Ovary (tissue), 9 donors: ENCODE measurements around the gene DIAPH1. TPM values are rescaled to one million over a fixed set of nuclear protein-coding genes. Genes with fewer than 3 reads are reported as not detected.

Experiments used
- DNase-seq, 5 donors: peaks; one replicate each; pipeline ENCODE4 v3.0.0-alpha.2; 2019 to 2020
- H3K27ac ChIP-seq, 2 donors: fragments of 200-600 bp; one replicate each; pipeline versions ENCODE4 v1.5.1 to v1.8.0; 2019 to 2022
- H3K27me3 ChIP-seq: fragments of 200-600 bp; one replicate; pipeline ENCODE4 v1.8.0; 2022
- H3K36me3 ChIP-seq: fragments of 200-600 bp; sonication (generic); one replicate; pipeline ENCODE4 v1.5.1; 2019
- H3K4me1 ChIP-seq: one replicate; pipeline ENCODE4 v1.8.1; 2013; ENCODE audit warnings: mild to moderate bottlenecking, moderate library complexity; ENCODE audit not compliant: insufficient read depth
- H3K4me3 ChIP-seq: fragments of 200-600 bp; sonication (generic); one replicate; pipeline ENCODE4 v1.5.1; 2017
- H3K9me3 ChIP-seq, 2 donors: fragments of 200-600 bp in 1 of 2; sonication (generic) in 1 of 2; one replicate each; pipeline versions ENCODE4 v1.5.1 to v1.8.1; 2013 to 2019; ENCODE audit warnings: mild to moderate bottlenecking in 1 of 2, moderate library complexity in 1 of 2
- CTCF ChIP-seq, 3 donors: fragments of 450-650 bp in 2 of 3; fragments of 200-600 bp in 1 of 3; IDR thresholded peaks; one replicate each; pipeline versions ENCODE4 v1.5.1 to v1.8.0; 2016 to 2022; ENCODE audit warnings: antibody characterized with exemption in 3 of 3, mild to moderate bottlenecking in 1 of 3
- EP300 ChIP-seq: sonication (generic); formaldehyde crosslinking; IDR thresholded peaks from one replicate; pipeline ENCODE4 v1.6.1; 2017; ENCODE audit warnings: antibody characterized with exemption
- POLR2A ChIP-seq: fragments of 450-650 bp; IDR thresholded peaks from one replicate; pipeline ENCODE4 v1.6.1; 2017; ENCODE audit warnings: antibody characterized with exemption, mild to moderate bottlenecking, moderate library complexity
- WGBS, 3 donors: extraction: QIAGEN DNeasy Blood & Tissue Kit in 1 of 3; methylation state at CpG; one replicate each; pipeline versions ENCODE4 v1.1.5 to v1.1.7; 2013 to 2017; 5-methylcytosine and 5-hydroxymethylcytosine counted together
- intact Hi-C, 4 donors: fragments of 100-400 bp; cut with DNase I; formaldehyde crosslinking; loops; one replicate each; pipeline versions ENCODE4 v1.11.0 to v1.15.1; 2022 to 2023
- polyA plus RNA-seq, 2 donors: library from polyadenylated mRNA; stranded (reverse); fragments of 200-250 nt in 1 of 2; fragments of 350-450 nt in 1 of 2; fragmentation: Illumina TruSeq in 1 of 2; extraction: RNeasy Lipid Tissue Mini Kit (QIAGEN cat#74804) in 1 of 2; gene quantifications; one replicate each; pipeline ENCODE4 v1.2.3, GENCODE V29; 2013 to 2014
- total RNA-seq, 7 donors: library from RNA; depleted of rRNA in 2 of 7; stranded (reverse); fragments of >200 nt in 2 of 7; fragmentation: NEBNext Ultra II Directional in 3 of 7; extraction: Animal tissue kit (Norgen Biotek cat#: 25700) in 3 of 7; gene quantifications; one replicate each; pipeline versions ENCODE4 v1.1.0 to v1.2.4, GENCODE V29; 2016 to 2023
- donor health status: DM: no; HTN: no; CAD: no; lungs with moderate emphysema.
- donor health status: DM: no; HTN: no; CAD: no.
- donor health status: Bipolar disorder and iron deficiency.
- donor health status: DM: yes; HTN: yes; CAD: no.
- donor health status: DM: no; HTN: no; CAD: no.
- donor health status: DM: yes; HTN: yes; CAD: no.

Gene DIAPH1
- total and polyA plus RNA-seq, 9 donors, result 21.2 to 51.0 (median 44.0) TPM

GRCh38 chr5:141527426-141527825, 91.4 kb downstream of the DIAPH1 start:
- 38 to 52% (median 47%) methylated on average over 1 of the region's 1 CpG for WGBS, 3 donors
- Histone ChIP-seq H3K9me3 (no peaks in the 10 kb centered on the region), H3K4me3 (no peak overlapping the region), H3K27me3 (no peaks in the 10 kb centered on the region), H3K4me1 (peaks cover 2% of the 10 kb centered on the region), H3K36me3 (no peaks in the 10 kb centered on the region), H3K27ac (no peak overlapping the region)
- DNase-seq, result no peak
- TF ChIP-seq POLR2A, result no peak
- TF ChIP-seq CTCF (IDR thresholded peaks at IDR 0.05), result no peak
- TF ChIP-seq EP300, result no peak
- intact Hi-C loops, result loop anchor here in 3 of 4 donors (5.0 to 10.0 kb wide), 3 partner anchors 35 to 113 kb away; partner anchors contain the start of genes PCDHGA10 (in 1 of the 3), PCDHGB7 (in 1 of the 3) and PCDHGC3 (in 1 of the 3)

- Histone ChIP-seq H3K4me1 (peaks cover 2% of the 10 kb centered on the region), H3K4me3 (no peak overlapping the region), H3K27me3 (no peaks in the 10 kb centered on the region), H3K27ac (peak overlapping the region in 1 of 2 donors; percentile 61), H3K9me3 (no peaks in the 10 kb centered on the region), H3K36me3 (no peaks in the 10 kb centered on the region)
- intact Hi-C loops, result loop anchor here in 3 of 4 donors (5.0 to 10.0 kb wide), 3 partner anchors 37 to 111 kb away; partner anchors contain the start of genes PCDHGA10 (in 1 of the 3), PCDHGB7 (in 1 of the 3) and PCDHGC3 (in 1 of the 3)
- no peak for DNase-seq
- no peak for TF ChIP-seq POLR2A
- no peak for TF ChIP-seq EP300
- TF ChIP-seq CTCF (IDR thresholded peaks at IDR 0.05), result no peak
- WGBS, 3 donors, result 63 to 74% (median 70%) methylated on average over 7 of the region's 7 CpGs
These were observed 93.1 kb downstream of the DIAPH1 start for GRCh38 chr5:141525653-141526052.

GRCh38 chr5:141524604-141525597, 93.9 kb downstream of the DIAPH1 start:
- WGBS, 3 donors, result 16 to 24% (median 21%) methylated on average over 12 of the region's 12 CpGs
- TF ChIP-seq POLR2A (no peak), EP300 (no peak), CTCF (IDR thresholded peaks at IDR 0.05) (peak; percentile 99 to 100 (median 100))
- intact Hi-C loops, result loop anchor here in 3 of 4 donors (5.0 to 10.0 kb wide), 3 partner anchors 37 to 110 kb away; partner anchors contain the start of genes PCDHGA10 (in 1 of the 3), PCDHGB7 (in 1 of the 3) and PCDHGC3 (in 1 of the 3)
- DNase-seq, result peak; percentile 87 to 92 (median 92)
- Histone ChIP-seq H3K36me3 (no peaks in the 10 kb centered on the region), H3K4me1 (peaks cover 2% of the 10 kb centered on the region), H3K9me3 (no peaks in the 10 kb centered on the region), H3K27ac (peak overlapping the region in 1 of 2 donors; percentile 61), H3K27me3 (no peaks in the 10 kb centered on the region), H3K4me3 (no peak overlapping the region)

GRCh38 chr5:141523991-141524390, 94.8 kb downstream of the DIAPH1 start:
- H3K4me1 ChIP-seq, result no peaks in the 10 kb centered on the region
- intact Hi-C loops, result loop anchor here in 1 of 4 donors (10.0 kb wide), 1 partner anchor 109 kb away; the partner anchor contains the start of genes PCDHGA10 and PCDHGB7
- no peak overlapping the region for H3K27ac ChIP-seq
- H3K9me3 ChIP-seq, result no peaks in the 10 kb centered on the region
- no peaks in the 10 kb centered on the region for H3K36me3 ChIP-seq
- TF ChIP-seq EP300 (no peak), CTCF (IDR thresholded peaks at IDR 0.05) (no peak)
- WGBS, 3 donors, result 67 to 81% (median 69%) methylated on average over 8 of the region's 8 CpGs
- H3K4me3 ChIP-seq, result no peak overlapping the region
- no peak for DNase-seq
- no peaks in the 10 kb centered on the region for H3K27me3 ChIP-seq
